ENCODE data around the gene CACNA1H. TPM values are rescaled to one million over a fixed set of nuclear protein-coding genes. Genes with fewer than 3 reads are reported as not detected.
"Not testable (repeated sequence)": the region's sequence is repeated elsewhere in the genome, so short reads cannot be mapped to it uniquely, and the experiment has no call there.

The CACNA1H gene
- total RNA-seq, 1 experiment from 2014 or later = 31.1 TPM

- in situ Hi-C loops (cut with HindIII; ENCODE audit: low pct_unique_long_range_greater_than_20kb, low sequenced_read_pairs) = no loop called here
Observed at GRCh38 chr16:1265090-1265630, 112.3 kb downstream of the CACNA1H start.

DNA sequence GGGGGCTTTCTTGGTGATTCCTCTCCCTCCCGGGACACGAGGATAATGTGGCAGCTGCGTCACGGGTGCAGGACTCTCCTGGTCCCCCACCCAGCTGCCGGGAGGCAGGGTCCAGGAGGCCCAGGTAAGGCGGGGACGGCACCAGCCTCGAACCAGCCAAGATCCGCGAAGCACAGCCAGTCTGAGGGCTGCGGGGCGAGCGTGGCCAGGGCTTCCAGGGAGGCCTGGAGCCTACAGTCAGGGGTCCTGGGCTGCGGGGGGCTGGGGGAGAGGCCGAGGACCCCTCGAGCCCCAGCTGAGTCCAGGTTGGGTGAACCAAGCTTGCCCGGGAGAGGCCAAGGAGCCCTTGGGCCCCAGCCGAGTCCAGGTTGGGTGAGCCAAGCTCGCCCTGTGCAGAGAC is 112.9 kb downstream of the CACNA1H start:
- CTCF ChIA-PET = no interaction called here
- Histone ChIP-seq H3K27ac (ENCODE audit: low read length) (no peak overlapping the region), H3K4me3 (ENCODE audit: low read depth in 2 of 2, low read length in 2 of 2) (no peak overlapping the region), H3K4me1 (ENCODE audit: control insufficient read depth, insufficient read depth, low read length) (no peaks in the 10 kb centered on the region), H3K27me3 (ENCODE audit: control insufficient read depth, insufficient read depth, low read length) (no peaks in the 10 kb centered on the region), H3K9me3 (ENCODE audit: control insufficient read depth, insufficient read depth, low read depth, low read length) (no peaks in the 10 kb centered on the region), H3K36me3 (ENCODE audit: control insufficient read depth, insufficient read depth, low read length) (no peaks in the 10 kb centered on the region)
- in situ Hi-C loops (cut with HindIII; ENCODE audit: low pct_unique_long_range_greater_than_20kb, low sequenced_read_pairs) = no loop called here
- POLR2A ChIA-PET = no interaction called here
- intact Hi-C loops (cut with micrococcal nuclease; ENCODE audit: unreplicated experiment) = no loop called here
- no peak for ATAC-seq
- TF ChIP-seq SIN3A (IDR thresholded peaks at IDR 0.05; ENCODE audit: borderline replicate concordance, insufficient read depth, low read depth, low read length) = no peak
- TF ChIP-seq REST (IDR thresholded peaks at IDR 0.05; ENCODE audit: insufficient read depth in 1 of 2, low read depth in 2 of 2, low read length in 1 of 2) = no peak
- TF ChIP-seq TCF7L2 (IDR thresholded peaks at IDR 0.05; ENCODE audit: low read depth, low read length) = no peak
- DNase-seq (ENCODE audit: low read depth, low spot score) = no peak
- no TSS peak for BruUV-seq (replicated peaks)

More at GRCh38 chr16:1265090-1265630, 112.3 kb downstream of the CACNA1H start:
- no peak for DNase-seq (ENCODE audit: low read depth, low spot score)
- no peaks in the 10 kb centered on the region for H3K36me3 ChIP-seq (ENCODE audit: control insufficient read depth, insufficient read depth, low read length)
- BruUV-seq (replicated peaks) = no TSS peak
- no peak overlapping the region for H3K27ac ChIP-seq (ENCODE audit: low read length)
- TF ChIP-seq SIN3A (IDR thresholded peaks at IDR 0.05; ENCODE audit: borderline replicate concordance, insufficient read depth, low read depth, low read length) (no peak), CTCF (IDR thresholded peaks at IDR 0.05) (no peak), REST (IDR thresholded peaks at IDR 0.05; ENCODE audit: insufficient read depth in 1 of 2, low read depth in 2 of 2, low read length in 1 of 2) (no peak), POLR2AphosphoS5 (IDR thresholded peaks at IDR 0.05; ENCODE audit: low read depth, low read length) (no peak), TCF7L2 (IDR thresholded peaks at IDR 0.05; ENCODE audit: low read depth, low read length) (no peak)
- H3K4me1 ChIP-seq (ENCODE audit: control insufficient read depth, insufficient read depth, low read length) = no peaks in the 10 kb centered on the region
- H3K27me3 ChIP-seq (ENCODE audit: control insufficient read depth, insufficient read depth, low read length) = no peaks in the 10 kb centered on the region
- intact Hi-C loops (cut with micrococcal nuclease; ENCODE audit: unreplicated experiment) = no loop called here
- H3K4me3 ChIP-seq (ENCODE audit: low read depth in 2 of 2, low read length in 2 of 2) = no peak overlapping the region
- POLR2A ChIA-PET = no interaction called here
- H3K9me3 ChIP-seq (ENCODE audit: control insufficient read depth, insufficient read depth, low read depth, low read length) = no peaks in the 10 kb centered on the region
- CTCF ChIA-PET = interaction anchor here (0.7 kb wide), 1 partner anchor 21 kb away, joined by 4 read pairs; no protein-coding TSS in a partner anchor
- no peak for ATAC-seq

GRCh38 chr16:1269418-1269817 is 116.5 kb downstream of the CACNA1H start:
- H3K4me1 ChIP-seq (ENCODE audit: control insufficient read depth, insufficient read depth, low read length); H3K36me3 ChIP-seq (ENCODE audit: control insufficient read depth, insufficient read depth, low read length); H3K27ac ChIP-seq (ENCODE audit: low read length); H3K9me3 ChIP-seq (ENCODE audit: control insufficient read depth, insufficient read depth, low read depth, low read length); H3K4me3 ChIP-seq (ENCODE audit: low read depth in 2 of 2, low read length in 2 of 2); ATAC-seq; CTCF ChIA-PET; BruUV-seq (replicated peaks); H3K27me3 ChIP-seq (ENCODE audit: control insufficient read depth, insufficient read depth, low read length); in situ Hi-C loops (cut with HindIII; ENCODE audit: low pct_unique_long_range_greater_than_20kb, low sequenced_read_pairs); intact Hi-C loops (cut with micrococcal nuclease; ENCODE audit: unreplicated experiment); DNase-seq (ENCODE audit: low read depth, low spot score): not testable (repeated sequence)
- POLR2A ChIA-PET = interaction anchor here (0.6 kb wide), 1 partner anchor 62 kb away, joined by 6 read pairs; no protein-coding TSS in a partner anchor
